WTC11 (cell line): ENCODE results near the gene GALNTL6. TPM values are rescaled to one million over a fixed set of nuclear protein-coding genes. Genes with fewer than 3 reads are reported as not detected.

Experiments used
- ATAC-seq: fragments of 200-7000 bp; cut with Tn5 transposase; 2 replicates; pipeline ENCODE4 v1.10.0; 2021; ENCODE audit warnings: mild to moderate bottlenecking, moderate library complexity
- CTCF ChIA-PET: fragments of 300-600 bp; sonication (Branson Sonifier 250); formaldehyde crosslinking; loops from one replicate; lab custom pipeline; 2021; ENCODE audit warnings: antibody characterized with exemption; lab: Charles Lee
- POLR2A ChIA-PET: fragments of 350-600 bp; sonication (Branson Sonifier 250); formaldehyde crosslinking; loops from one replicate; lab custom pipeline; 2021; ENCODE audit warnings: antibody characterized with exemption; lab: Charles Lee
- DNase-seq: peaks from one replicate; pipeline ENCODE4 v3.0.0; 2021; ENCODE audit warnings: low spot score
- H3K27ac Mint-ChIP-seq: 2 replicates; pipeline ENCODE4 v1.8.0; 2021; ENCODE audit warnings: mixed read lengths
- H3K27me3 Mint-ChIP-seq: 2 replicates; pipeline ENCODE4 v1.8.0; 2021; ENCODE audit warnings: low read depth, mild to moderate bottlenecking, moderate library complexity, mixed read lengths
- H3K36me3 Mint-ChIP-seq: 2 replicates; pipeline ENCODE4 v1.8.0; 2021; ENCODE audit warnings: mixed read lengths
- H3K4me1 Mint-ChIP-seq: 2 replicates; pipeline ENCODE4 v1.8.0; 2022; ENCODE audit warnings: mixed read lengths
- H3K4me3 Mint-ChIP-seq: 2 replicates; pipeline ENCODE4 v1.8.0; 2021; ENCODE audit warnings: mild to moderate bottlenecking, moderate library complexity, mixed read lengths
- H3K9me3 Mint-ChIP-seq: 2 replicates; pipeline ENCODE4 v1.8.0; 2021; ENCODE audit warnings: mixed read lengths
- CBFB ChIP-seq: sonication (generic); formaldehyde crosslinking; IDR thresholded peaks from 2 replicates; pipeline ENCODE4 v1.8.1; 2022; ENCODE audit warnings: mild to moderate bottlenecking, low read depth, missing genetic modification reagents
- FOXK1 ChIP-seq: sonication (generic); formaldehyde crosslinking; IDR thresholded peaks from 2 replicates; pipeline ENCODE4 v1.8.0; 2022; ENCODE audit warnings: mild to moderate bottlenecking, moderate library complexity, missing genetic modification reagents
- FOXP1 ChIP-seq: sonication (generic); formaldehyde crosslinking; IDR thresholded peaks from 2 replicates; pipeline ENCODE4 v1.8.0; 2022; ENCODE audit warnings: missing genetic modification reagents, mild to moderate bottlenecking, moderate library complexity, borderline replicate concordance
- JAZF1 ChIP-seq: fragments of 250-450 bp; sonication (Bioruptor Pico); IDR thresholded peaks from 2 replicates; pipeline ENCODE4 v1.9.0; 2021; ENCODE audit warnings: moderate library complexity, mild to moderate bottlenecking, inconsistent platforms
- NFYB ChIP-seq: sonication (generic); formaldehyde crosslinking; conservative IDR thresholded peaks from 2 replicates; pipeline ENCODE4 v1.8.0; 2022; ENCODE audit warnings: low read depth, missing genetic modification reagents
- NR2C2 ChIP-seq: sonication (generic); formaldehyde crosslinking; IDR thresholded peaks from 2 replicates; pipeline ENCODE4 v1.8.0; 2022; ENCODE audit warnings: mild to moderate bottlenecking, missing genetic modification reagents
- PRRX2 ChIP-seq: fragments of 250-450 bp; sonication (Bioruptor Pico); IDR thresholded peaks from 2 replicates; pipeline ENCODE4 v1.8.0; 2021; ENCODE audit warnings: mild to moderate bottlenecking
- ZNF138 ChIP-seq: sonication (generic); formaldehyde crosslinking; conservative IDR thresholded peaks from 2 replicates; pipeline ENCODE4 v1.8.1; 2022; ENCODE audit warnings: mild to moderate bottlenecking, moderate library complexity, missing genetic modification reagents
- total RNA-seq: library from RNA; stranded (reverse); gene quantifications from 3 replicates; pipeline ENCODE4 v1.2.3, GENCODE V29; 2021
- TF ChIP-seq, protein P1 (sequence below): fragments of 250-450 bp; sonication (Bioruptor Pico); conservative IDR thresholded peaks from 2 replicates; pipeline ENCODE4 v1.9.0; 2021; ENCODE audit warnings: mild to moderate bottlenecking
- TF ChIP-seq, protein P2 (sequence below): fragments of 250-450 bp; sonication (Bioruptor Pico); IDR thresholded peaks from 2 replicates; pipeline ENCODE4 v1.9.0; 2021; ENCODE audit warnings: mild to moderate bottlenecking
- TF ChIP-seq, protein P3 (sequence below): fragments of 250-450 bp; sonication (Bioruptor Pico); IDR thresholded peaks from 2 replicates; pipeline ENCODE4 v1.9.0; 2021; ENCODE audit warnings: mild to moderate bottlenecking, borderline replicate concordance
- TF ChIP-seq, protein P4 (sequence below): sonication (generic); formaldehyde crosslinking; IDR thresholded peaks from 2 replicates; pipeline ENCODE4 v1.8.0; 2022; ENCODE audit warnings: missing genetic modification reagents

The GALNTL6 gene
- total RNA-seq, 1 experiment from 2014 or later, result 0.24 TPM

DNA sequence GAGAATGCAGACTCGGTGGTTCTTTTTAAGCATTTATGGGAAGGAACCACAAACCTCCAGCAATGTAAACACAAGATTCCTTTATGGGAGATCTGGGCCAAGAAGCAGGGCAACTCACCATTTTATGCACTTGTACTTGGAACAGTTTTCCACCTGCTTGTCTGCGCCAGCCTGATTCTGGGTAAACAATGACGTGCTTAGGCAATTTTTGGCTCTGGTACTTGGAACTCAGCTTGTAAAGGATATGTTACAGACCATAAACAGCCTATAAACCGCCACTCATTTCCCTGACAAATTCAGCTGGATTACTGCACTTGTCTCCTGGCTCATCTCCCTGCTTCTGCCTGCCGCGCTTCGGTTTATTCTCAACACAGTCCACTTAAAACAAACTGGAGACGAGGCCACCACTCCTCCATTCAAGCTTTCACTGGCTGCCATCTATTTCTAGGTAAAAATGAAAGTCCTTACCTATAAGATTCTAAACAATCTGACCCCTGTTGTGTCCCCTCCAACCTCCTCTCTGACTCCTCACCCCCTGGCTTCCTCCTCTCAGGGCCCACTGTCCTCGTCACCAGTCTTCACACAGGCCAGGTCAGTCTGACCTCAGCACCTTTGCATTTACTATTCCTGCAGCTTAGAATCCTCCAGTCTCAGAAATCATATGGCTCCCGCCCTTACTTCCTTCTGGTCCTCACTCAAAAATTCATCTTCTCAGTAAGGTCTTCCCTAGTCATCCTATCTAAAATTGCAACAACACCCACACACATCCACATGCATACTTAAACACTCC lies 1149.6 kb downstream of the GALNTL6 start:
- no peaks in the 10 kb centered on the region for H3K27me3 Mint-ChIP-seq
- H3K27ac Mint-ChIP-seq, result no peak overlapping the region
- TF ChIP-seq, protein P1, sequence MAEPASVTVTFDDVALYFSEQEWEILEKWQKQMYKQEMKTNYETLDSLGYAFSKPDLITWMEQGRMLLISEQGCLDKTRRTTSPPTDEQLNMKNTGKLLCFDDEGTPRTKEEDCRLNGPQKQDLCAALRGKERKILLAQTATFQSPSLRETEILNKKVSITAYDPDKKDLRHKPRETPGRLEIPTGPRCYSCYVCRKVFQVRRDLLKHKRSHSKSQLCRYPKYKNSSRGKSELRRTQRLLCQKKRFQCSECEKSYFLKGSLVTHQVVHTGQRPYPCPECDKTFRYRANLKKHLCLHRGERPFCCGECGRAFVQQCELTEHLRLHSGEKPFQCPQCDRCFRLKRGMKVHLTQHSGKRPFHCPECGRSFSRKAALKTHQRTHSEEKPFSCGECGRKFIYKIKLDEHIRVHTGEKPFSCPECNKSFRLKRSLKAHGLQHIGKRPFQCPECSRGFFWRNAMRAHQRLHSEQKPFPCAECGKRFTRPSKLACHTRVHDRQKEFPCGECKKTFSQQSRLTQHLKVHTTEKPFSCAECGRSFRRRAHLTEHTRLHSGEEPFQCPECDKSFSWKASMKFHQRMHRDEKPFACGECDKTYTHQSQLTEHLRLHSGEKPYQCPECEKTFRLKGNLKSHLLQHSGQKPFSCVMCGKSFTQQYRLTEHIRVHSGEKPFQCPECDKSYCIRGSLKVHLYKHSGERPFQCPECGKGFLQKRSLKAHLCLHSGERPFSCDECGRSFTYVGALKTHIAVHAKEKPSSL, result no peak
- TF ChIP-seq PRRX2 (CRISPR knock-in tag), result no peak
- no peak for TF ChIP-seq CBFB (CRISPR knock-in tag)
- no peak for TF ChIP-seq FOXK1 (CRISPR knock-in tag)
- TF ChIP-seq, protein P2, sequence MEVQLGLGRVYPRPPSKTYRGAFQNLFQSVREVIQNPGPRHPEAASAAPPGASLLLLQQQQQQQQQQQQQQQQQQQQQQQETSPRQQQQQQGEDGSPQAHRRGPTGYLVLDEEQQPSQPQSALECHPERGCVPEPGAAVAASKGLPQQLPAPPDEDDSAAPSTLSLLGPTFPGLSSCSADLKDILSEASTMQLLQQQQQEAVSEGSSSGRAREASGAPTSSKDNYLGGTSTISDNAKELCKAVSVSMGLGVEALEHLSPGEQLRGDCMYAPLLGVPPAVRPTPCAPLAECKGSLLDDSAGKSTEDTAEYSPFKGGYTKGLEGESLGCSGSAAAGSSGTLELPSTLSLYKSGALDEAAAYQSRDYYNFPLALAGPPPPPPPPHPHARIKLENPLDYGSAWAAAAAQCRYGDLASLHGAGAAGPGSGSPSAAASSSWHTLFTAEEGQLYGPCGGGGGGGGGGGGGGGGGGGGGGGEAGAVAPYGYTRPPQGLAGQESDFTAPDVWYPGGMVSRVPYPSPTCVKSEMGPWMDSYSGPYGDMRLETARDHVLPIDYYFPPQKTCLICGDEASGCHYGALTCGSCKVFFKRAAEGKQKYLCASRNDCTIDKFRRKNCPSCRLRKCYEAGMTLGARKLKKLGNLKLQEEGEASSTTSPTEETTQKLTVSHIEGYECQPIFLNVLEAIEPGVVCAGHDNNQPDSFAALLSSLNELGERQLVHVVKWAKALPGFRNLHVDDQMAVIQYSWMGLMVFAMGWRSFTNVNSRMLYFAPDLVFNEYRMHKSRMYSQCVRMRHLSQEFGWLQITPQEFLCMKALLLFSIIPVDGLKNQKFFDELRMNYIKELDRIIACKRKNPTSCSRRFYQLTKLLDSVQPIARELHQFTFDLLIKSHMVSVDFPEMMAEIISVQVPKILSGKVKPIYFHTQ (CRISPR knock-in tag), result no peak
- TF ChIP-seq NFYB (CRISPR knock-in tag), result no peak
- TF ChIP-seq ZNF138 (CRISPR knock-in tag), result no peak
- no peak for TF ChIP-seq JAZF1
- TF ChIP-seq FOXP1 (CRISPR knock-in tag), result no peak
- TF ChIP-seq NR2C2 (CRISPR knock-in tag), result no peak
- TF ChIP-seq, protein P3, sequence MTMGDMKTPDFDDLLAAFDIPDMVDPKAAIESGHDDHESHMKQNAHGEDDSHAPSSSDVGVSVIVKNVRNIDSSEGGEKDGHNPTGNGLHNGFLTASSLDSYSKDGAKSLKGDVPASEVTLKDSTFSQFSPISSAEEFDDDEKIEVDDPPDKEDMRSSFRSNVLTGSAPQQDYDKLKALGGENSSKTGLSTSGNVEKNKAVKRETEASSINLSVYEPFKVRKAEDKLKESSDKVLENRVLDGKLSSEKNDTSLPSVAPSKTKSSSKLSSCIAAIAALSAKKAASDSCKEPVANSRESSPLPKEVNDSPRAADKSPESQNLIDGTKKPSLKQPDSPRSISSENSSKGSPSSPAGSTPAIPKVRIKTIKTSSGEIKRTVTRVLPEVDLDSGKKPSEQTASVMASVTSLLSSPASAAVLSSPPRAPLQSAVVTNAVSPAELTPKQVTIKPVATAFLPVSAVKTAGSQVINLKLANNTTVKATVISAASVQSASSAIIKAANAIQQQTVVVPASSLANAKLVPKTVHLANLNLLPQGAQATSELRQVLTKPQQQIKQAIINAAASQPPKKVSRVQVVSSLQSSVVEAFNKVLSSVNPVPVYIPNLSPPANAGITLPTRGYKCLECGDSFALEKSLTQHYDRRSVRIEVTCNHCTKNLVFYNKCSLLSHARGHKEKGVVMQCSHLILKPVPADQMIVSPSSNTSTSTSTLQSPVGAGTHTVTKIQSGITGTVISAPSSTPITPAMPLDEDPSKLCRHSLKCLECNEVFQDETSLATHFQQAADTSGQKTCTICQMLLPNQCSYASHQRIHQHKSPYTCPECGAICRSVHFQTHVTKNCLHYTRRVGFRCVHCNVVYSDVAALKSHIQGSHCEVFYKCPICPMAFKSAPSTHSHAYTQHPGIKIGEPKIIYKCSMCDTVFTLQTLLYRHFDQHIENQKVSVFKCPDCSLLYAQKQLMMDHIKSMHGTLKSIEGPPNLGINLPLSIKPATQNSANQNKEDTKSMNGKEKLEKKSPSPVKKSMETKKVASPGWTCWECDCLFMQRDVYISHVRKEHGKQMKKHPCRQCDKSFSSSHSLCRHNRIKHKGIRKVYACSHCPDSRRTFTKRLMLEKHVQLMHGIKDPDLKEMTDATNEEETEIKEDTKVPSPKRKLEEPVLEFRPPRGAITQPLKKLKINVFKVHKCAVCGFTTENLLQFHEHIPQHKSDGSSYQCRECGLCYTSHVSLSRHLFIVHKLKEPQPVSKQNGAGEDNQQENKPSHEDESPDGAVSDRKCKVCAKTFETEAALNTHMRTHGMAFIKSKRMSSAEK (CRISPR knock-in tag), result no peak
- TF ChIP-seq, protein P4, sequence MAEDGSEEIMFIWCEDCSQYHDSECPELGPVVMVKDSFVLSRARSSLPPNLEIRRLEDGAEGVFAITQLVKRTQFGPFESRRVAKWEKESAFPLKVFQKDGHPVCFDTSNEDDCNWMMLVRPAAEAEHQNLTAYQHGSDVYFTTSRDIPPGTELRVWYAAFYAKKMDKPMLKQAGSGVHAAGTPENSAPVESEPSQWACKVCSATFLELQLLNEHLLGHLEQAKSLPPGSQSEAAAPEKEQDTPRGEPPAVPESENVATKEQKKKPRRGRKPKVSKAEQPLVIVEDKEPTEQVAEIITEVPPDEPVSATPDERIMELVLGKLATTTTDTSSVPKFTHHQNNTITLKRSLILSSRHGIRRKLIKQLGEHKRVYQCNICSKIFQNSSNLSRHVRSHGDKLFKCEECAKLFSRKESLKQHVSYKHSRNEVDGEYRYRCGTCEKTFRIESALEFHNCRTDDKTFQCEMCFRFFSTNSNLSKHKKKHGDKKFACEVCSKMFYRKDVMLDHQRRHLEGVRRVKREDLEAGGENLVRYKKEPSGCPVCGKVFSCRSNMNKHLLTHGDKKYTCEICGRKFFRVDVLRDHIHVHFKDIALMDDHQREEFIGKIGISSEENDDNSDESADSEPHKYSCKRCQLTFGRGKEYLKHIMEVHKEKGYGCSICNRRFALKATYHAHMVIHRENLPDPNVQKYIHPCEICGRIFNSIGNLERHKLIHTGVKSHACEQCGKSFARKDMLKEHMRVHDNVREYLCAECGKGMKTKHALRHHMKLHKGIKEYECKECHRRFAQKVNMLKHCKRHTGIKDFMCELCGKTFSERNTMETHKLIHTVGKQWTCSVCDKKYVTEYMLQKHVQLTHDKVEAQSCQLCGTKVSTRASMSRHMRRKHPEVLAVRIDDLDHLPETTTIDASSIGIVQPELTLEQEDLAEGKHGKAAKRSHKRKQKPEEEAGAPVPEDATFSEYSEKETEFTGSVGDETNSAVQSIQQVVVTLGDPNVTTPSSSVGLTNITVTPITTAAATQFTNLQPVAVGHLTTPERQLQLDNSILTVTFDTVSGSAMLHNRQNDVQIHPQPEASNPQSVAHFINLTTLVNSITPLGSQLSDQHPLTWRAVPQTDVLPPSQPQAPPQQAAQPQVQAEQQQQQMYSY (CRISPR knock-in tag), result no peak
- no peak overlapping the region for H3K4me3 Mint-ChIP-seq
- ChIA-PET CTCF (no interaction called here), POLR2A (no interaction called here)
- H3K4me1 Mint-ChIP-seq, result no peaks in the 10 kb centered on the region
- H3K36me3 Mint-ChIP-seq, result no peaks in the 10 kb centered on the region
- H3K9me3 Mint-ChIP-seq, result peaks cover 18% of the 10 kb centered on the region
- DNase-seq (no peak), ATAC-seq (no peak)
